Activated T-cell treated with anti-CD3 and anti-CD28 coated beads for 24 hours (primary cell): ENCODE data around the gene NPBWR2.

Experiments
- DNase-seq: peaks from one replicate; pipeline ENCODE4 v3.0.0-alpha.2; 2020; ENCODE audit warnings: low read depth

The NPBWR2 gene

GRCh38 chr20:64106981-64107735 is at the start of gene NPBWR2:
Gene NPBWR2 (minus strand): TSS chr20:64107565. CDS start chr20:64106831, 734 bp downstream.
- no peak for DNase-seq

GRCh38 chr20:64156136-64156885 is 48.9 kb upstream of the NPBWR2 start:
- no peak for DNase-seq

GRCh38 chr20:64155258-64156135 is 48.1 kb upstream of the NPBWR2 start:
- no peak for DNase-seq

- DNase-seq = no peak
Observed at GRCh38 chr20:64154590-64155257, 47.4 kb upstream of the NPBWR2 start.

GRCh38 chr20:64153861-64154589 is 46.7 kb upstream of the NPBWR2 start:
- no peak for DNase-seq

- DNase-seq = no peak
Observed at GRCh38 chr20:64153410-64153809, 46.0 kb upstream of the NPBWR2 start.

- DNase-seq = no peak
Observed at GRCh38 chr20:64152906-64153305, 45.5 kb upstream of the NPBWR2 start.

GRCh38 chr20:64151633-64152530 is 44.5 kb upstream of the NPBWR2 start:
- no peak for DNase-seq

- DNase-seq = no peak
Observed at GRCh38 chr20:64150756-64151632, 43.6 kb upstream of the NPBWR2 start.

- no peak for DNase-seq
Observed at GRCh38 chr20:64149809-64150560, 42.6 kb upstream of the NPBWR2 start.

GRCh38 chr20:64149141-64149540 is 41.8 kb upstream of the NPBWR2 start:
- DNase-seq = no peak

GRCh38 chr20:64148581-64148980 is 41.2 kb upstream of the NPBWR2 start:
- no peak for DNase-seq

- no peak for DNase-seq
Observed at GRCh38 chr20:64146936-64147477, 39.6 kb upstream of the NPBWR2 start.

GRCh38 chr20:64146301-64146935 is 39.1 kb upstream of the NPBWR2 start:
- no peak for DNase-seq

- no peak for DNase-seq
Observed at GRCh38 chr20:64145458-64146300, 38.3 kb upstream of the NPBWR2 start.

GRCh38 chr20:64144144-64144912 is 37.0 kb upstream of the NPBWR2 start:
- DNase-seq = no peak
